Calu3 (cell line): ENCODE results near the gene TP53BP1. TPM values are rescaled to one million over a fixed set of nuclear protein-coding genes. Genes with fewer than 3 reads are reported as not detected.

ENCODE experiments used
- BruUV-seq: library from RNA; stranded (reverse); fragments of 400-500 nt; replicated peaks from 2 replicates; lab custom pipeline; 2021; lab: Mats Ljungman, UMichigan
- CTCF ChIA-PET: fragments of 300-600 bp; sonication (Branson Sonifier 250); formaldehyde crosslinking; loops from one replicate; lab custom pipeline; 2022; ENCODE audit warnings: antibody characterized with exemption; lab: Charles Lee
- DNase-seq: peaks from one replicate; pipeline ENCODE4 v3.0.0; 2022
- H3K27ac Mint-ChIP-seq: one replicate; pipeline ENCODE4 v1.8.0; 2022; ENCODE audit warnings: mixed read lengths; ENCODE audit not compliant: unreplicated experiment
- H3K27me3 Mint-ChIP-seq: one replicate; pipeline ENCODE4 v1.8.0; 2022; ENCODE audit warnings: mixed read lengths; ENCODE audit not compliant: unreplicated experiment
- H3K36me3 Mint-ChIP-seq: one replicate; pipeline ENCODE4 v1.8.0; 2022; ENCODE audit warnings: mild to moderate bottlenecking, moderate library complexity, mixed read lengths; ENCODE audit not compliant: insufficient read depth, unreplicated experiment
- H3K4me1 Mint-ChIP-seq: one replicate; pipeline ENCODE4 v1.8.0; 2022; ENCODE audit warnings: mild to moderate bottlenecking, low read depth, mixed read lengths; ENCODE audit not compliant: unreplicated experiment
- H3K4me3 Mint-ChIP-seq: one replicate; pipeline ENCODE4 v1.8.0; 2022; ENCODE audit warnings: mild to moderate bottlenecking, low read depth, moderate library complexity, mixed read lengths; ENCODE audit not compliant: unreplicated experiment
- H3K9me3 Mint-ChIP-seq: one replicate; pipeline ENCODE4 v1.8.0; 2022; ENCODE audit warnings: low read depth, mixed read lengths; ENCODE audit not compliant: unreplicated experiment
- CTCF ChIP-seq: fragments of 200-600 bp; IDR thresholded peaks from one replicate; pipeline ENCODE4 v1.8.0; 2022; ENCODE audit warnings: antibody characterized with exemption; ENCODE audit not compliant: unreplicated experiment
- intact Hi-C: fragments of 100-400 bp; cut with micrococcal nuclease; formaldehyde crosslinking; loops from one replicate; pipeline ENCODE4 v1.10.0; 2022; ENCODE audit not compliant: unreplicated experiment
- total RNA-seq: library from RNA; stranded (reverse); gene quantifications from 2 replicates; pipeline ENCODE4 v1.2.3, GENCODE V29; 2022

The TP53BP1 gene
- total RNA-seq, 1 experiment from 2014 or later, result 36.2 TPM

GRCh38 chr15:43520138-43520537, 27.2 kb upstream of the TP53BP1 start:
- H3K4me1 Mint-ChIP-seq, result no peaks in the 10 kb centered on the region
- CTCF ChIA-PET, result no interaction called here
- no peak for TF ChIP-seq CTCF
- DNase-seq, result no peak
- no peak overlapping the region for H3K4me3 Mint-ChIP-seq
- no TSS peak for BruUV-seq
- intact Hi-C loops, result no loop called here
- no peaks in the 10 kb centered on the region for H3K9me3 Mint-ChIP-seq
- H3K36me3 Mint-ChIP-seq, result no peaks in the 10 kb centered on the region
- peaks cover 83% of the 10 kb centered on the region for H3K27me3 Mint-ChIP-seq
- H3K27ac Mint-ChIP-seq, result no peak overlapping the region

GRCh38 chr15:43519196-43519595, 26.2 kb upstream of the TP53BP1 start:
- no peak overlapping the region for H3K27ac Mint-ChIP-seq
- no TSS peak for BruUV-seq
- peaks cover 74% of the 10 kb centered on the region for H3K27me3 Mint-ChIP-seq
- H3K4me3 Mint-ChIP-seq, result no peak overlapping the region
- no peaks in the 10 kb centered on the region for H3K9me3 Mint-ChIP-seq
- H3K4me1 Mint-ChIP-seq, result no peaks in the 10 kb centered on the region
- no peak for TF ChIP-seq CTCF
- CTCF ChIA-PET, result no interaction called here
- no peaks in the 10 kb centered on the region for H3K36me3 Mint-ChIP-seq
- no peak for DNase-seq
- intact Hi-C loops, result no loop called here

- BruUV-seq, result no TSS peak
- H3K4me1 Mint-ChIP-seq, result no peaks in the 10 kb centered on the region
- no peak overlapping the region for H3K4me3 Mint-ChIP-seq
- no peak overlapping the region for H3K27ac Mint-ChIP-seq
- H3K27me3 Mint-ChIP-seq, result peaks cover 65% of the 10 kb centered on the region
- H3K9me3 Mint-ChIP-seq, result no peaks in the 10 kb centered on the region
- no peak for TF ChIP-seq CTCF
- intact Hi-C loops, result no loop called here
- no peak for DNase-seq
- H3K36me3 Mint-ChIP-seq, result no peaks in the 10 kb centered on the region
- CTCF ChIA-PET, result interaction anchor here (0.7 kb wide), 1 partner anchor 483 kb away, joined by 3 read pairs; no protein-coding TSS in a partner anchor
Measured at GRCh38 chr15:43518197-43518761, 25.3 kb upstream of the TP53BP1 start.

DNA sequence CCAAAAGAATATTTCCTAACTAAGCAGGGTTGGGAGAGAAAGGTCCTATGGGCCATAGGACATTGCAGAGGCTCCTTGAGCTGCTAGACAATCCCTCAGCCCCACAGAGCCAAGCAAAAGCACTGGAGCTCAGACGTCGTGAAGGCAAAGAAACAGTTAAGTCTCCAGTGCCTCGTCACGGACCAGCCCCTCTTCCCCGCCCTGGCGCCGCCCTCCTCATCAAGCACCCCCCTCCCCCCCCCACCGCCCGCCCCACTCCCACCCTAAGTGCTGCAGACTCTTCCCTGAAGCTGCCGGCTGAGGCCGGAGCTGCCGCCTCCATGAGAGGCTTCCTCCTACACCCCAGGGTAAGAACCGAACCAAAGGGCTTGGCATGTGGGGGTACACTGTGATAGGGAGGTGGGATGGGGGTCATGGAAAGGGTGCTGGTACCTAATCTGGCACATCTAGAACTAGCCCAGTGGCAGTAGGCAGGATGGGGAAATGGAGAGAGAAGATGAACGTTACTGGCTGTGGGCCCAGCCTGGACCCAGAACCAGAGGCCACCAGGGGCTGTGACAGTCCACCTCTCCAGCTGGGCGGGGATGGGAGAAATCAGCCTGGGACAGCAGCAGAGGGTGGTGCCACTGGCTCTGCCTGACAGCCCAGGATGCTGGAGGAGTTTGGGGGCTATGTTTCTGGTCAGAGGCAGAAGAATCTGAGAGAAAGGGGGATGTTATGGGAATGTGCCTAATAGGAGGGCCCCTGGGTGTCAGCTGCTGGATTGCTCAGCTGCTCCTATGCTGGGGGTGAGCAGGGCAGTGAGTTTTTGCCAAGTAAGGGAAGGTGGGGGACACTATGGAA, 24.6 kb upstream of the TP53BP1 start, which contains the start of gene MAP1A:
Gene MAP1A, plus strand, starts transcription at position 255 of the 843 bp plus-strand sequence. CDS start 3,866 bp downstream, outside the sequence.
- H3K27me3 Mint-ChIP-seq, result peaks cover 64% of the 10 kb centered on the region
- H3K4me1 Mint-ChIP-seq, result no peaks in the 10 kb centered on the region
- DNase-seq, result no peak
- H3K36me3 Mint-ChIP-seq, result no peaks in the 10 kb centered on the region
- intact Hi-C loops, result no loop called here
- no TSS peak for BruUV-seq
- CTCF ChIA-PET, result interaction anchor here (0.7 kb wide), 2 partner anchors 483 to 639 kb away, joined by 3 to 5 read pairs; no protein-coding TSS in a partner anchor
- no peak for TF ChIP-seq CTCF
- no peak within 1 kb of the TSS for H3K4me3 Mint-ChIP-seq
- no peak within 1 kb of the TSS for H3K27ac Mint-ChIP-seq
- no peaks in the 10 kb centered on the region for H3K9me3 Mint-ChIP-seq
